SK-N-SH (cell line): ENCODE measurements around the gene CDK5.

Source experiments
- CTCF ChIP-seq: fragments of 200-600 bp; sonication (generic); IDR thresholded peaks from 2 replicates; pipeline ENCODE4 v1.6.1; 2017; ENCODE audit warnings: antibody characterized with exemption, mild to moderate bottlenecking, moderate library complexity
- NFIC ChIP-seq: IDR thresholded peaks from 2 replicates; pipeline ENCODE4 v1.4.0; 2012; ENCODE audit warnings: borderline replicate concordance
- PBX3 ChIP-seq: IDR thresholded peaks from 2 replicates; pipeline ENCODE4; 2012

- TF ChIP-seq NFIC (no peak), PBX3 (no peak), CTCF (no peak)
Observed at GRCh38 chr7:151035026-151035717, 22.5 kb downstream of the CDK5 start.
